NOMO-1 treated with dmso at 0.1 percent for 144 hours (cell line): ENCODE results near the gene ONECUT3.
"Not testable (repeated sequence)": the region's sequence is repeated elsewhere in the genome, so short reads cannot be mapped to it uniquely, and the experiment has no call there.

Experiments
- DNase-seq: peaks from one replicate; lab custom pipeline; 2025; ENCODE audit not compliant: unreplicated experiment; lab: John Stamatoyannopoulos, UW

Gene ONECUT3

DNA sequence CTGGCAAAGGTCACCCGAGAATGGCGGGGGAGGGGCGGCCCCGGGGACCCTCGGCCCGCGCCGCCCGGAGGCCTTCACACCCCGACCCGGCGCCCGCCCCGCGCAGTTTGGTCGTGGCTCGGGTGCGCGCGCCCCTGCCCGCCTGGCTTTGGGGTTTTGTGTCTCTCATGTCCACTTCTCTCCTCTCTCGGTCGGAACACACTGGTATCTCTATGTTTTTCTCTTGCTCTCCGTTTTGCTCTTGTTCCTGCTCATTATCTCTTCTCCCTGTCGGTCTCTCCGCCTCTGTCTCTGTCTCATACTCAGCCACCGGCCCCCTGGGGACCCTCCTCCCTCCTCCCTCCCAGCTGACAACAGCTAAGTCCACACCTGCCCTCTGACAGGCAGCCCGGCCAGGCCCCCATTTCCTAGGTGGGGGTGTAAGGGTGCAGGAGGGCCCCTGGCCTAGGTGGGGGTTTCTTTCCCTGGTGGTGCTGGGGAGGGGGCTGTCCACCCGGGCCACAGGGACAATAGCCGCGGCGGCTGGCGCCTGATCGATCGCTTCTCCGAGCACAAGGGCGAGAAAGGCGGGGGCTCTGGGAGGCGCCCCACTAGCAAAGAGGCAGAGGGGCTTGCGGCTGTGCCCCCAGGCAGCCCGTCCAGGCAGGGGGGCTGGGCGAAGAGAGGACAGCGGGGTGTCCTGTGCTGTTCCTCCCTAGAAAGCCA, 2.3 kb downstream of the ONECUT3 start:
- DNase-seq: no peak

DNA sequence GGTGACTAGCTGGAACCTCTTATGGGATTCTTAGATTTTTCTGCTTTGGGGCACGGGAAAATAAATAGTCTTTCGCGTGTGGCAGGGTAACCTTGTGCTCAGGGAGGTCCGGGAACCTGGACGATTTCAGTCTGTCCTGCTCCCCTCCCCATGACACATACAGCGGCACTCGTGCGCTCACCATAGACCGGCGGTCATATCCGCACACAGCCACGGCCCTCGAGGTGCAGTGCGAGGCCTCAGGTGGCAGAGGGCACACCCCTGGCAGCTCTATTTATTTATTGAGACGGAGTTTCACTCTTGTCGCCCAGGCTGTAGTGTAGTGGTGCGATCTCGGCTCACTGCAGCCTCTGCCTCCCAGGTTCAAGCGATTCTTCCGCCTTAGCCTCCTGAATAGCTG, 3.0 kb downstream of the ONECUT3 start:
- DNase-seq: no peak

DNA sequence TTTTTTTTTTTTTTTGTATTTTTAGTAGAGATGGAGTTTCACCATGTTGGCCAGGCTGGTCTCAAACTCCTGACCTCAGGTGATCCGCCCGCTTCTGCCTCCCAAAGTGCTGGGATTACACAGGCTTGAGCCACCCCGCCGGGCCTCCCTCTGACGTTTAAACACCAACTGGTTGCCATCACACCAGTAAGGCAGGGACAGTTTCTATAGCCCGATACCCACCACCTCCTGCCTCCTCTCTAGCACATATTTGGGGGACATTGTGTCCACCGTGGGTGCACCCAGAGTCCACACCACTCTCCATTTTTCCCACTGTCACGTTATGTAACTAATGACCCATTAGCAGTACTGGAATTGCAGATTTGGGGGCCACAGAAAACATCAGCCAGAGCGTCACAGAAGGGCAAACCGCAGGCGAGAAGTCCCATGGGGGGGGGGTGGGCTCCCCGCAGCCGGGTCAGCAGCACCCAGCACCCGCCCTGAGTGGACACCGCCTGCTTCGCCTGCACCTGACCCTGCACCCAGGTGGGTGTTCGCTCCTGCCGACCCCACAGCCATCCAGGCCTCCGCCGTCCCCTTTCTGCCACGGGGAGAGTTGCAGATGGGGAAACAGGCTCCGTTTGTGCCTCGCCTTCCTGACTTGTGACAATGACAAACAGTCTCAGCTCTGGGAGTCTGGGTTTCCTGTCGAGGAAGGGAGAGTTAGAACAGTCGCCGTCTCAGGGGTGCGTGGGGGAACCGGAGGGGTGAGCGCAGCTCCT, 3.6 kb downstream of the ONECUT3 start:
- DNase-seq: no peak

DNA sequence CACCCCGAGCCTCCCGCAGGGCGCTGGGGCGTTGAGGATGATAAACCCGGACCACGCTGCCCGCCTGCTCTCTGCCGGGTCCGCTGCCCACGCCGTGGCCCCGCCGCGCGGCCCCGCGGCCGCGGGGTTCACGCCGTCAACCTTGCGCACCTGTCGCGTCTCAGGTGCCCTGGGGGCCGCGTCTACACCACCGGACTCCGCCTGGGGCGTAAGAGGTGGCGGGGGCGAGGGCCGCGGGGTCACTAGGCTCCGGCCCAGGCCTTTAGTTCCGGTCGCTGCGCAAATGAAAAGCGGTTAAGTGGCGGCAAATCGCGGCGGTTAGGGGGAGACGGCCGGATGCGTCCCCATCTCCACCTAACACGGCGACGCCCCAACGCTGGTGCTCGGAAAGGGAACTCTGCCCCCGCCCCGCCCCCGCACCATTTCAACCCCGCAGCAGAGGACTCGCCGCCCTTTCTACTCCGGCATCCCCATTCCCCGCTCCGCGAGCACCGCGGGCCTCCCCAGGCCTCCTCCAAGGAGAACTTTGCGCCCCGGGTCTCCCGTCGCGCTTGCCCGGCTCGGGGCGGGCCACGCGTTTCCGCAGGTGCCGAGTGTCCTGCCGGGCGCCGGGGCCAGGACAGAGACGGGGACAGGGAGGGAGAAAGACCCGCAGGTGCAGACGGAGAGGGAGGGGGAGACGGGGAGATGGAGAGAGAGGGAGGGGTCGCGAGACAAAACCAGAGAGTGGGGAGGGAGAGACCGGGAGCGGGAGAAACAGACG, 4.3 kb downstream of the ONECUT3 start:
- no peak for DNase-seq

DNA sequence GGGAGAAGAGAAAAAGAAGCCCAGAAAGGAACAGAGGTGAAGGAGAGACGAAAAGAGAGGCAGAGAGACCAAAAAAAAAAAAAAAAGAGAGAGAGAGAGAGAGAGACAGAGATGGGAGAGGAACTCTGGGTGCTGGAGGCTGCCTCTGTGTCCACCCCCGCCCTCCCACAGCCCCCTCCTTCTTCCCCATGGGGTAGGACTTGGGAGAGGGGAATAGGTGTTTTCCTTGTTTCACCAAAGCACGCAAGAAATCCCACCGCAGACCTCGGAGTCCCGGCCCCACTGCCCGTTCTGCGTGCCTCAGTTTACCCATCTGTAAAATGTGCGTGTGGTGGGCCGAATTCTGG, 4.9 kb downstream of the ONECUT3 start:
- no peak for DNase-seq

DNA sequence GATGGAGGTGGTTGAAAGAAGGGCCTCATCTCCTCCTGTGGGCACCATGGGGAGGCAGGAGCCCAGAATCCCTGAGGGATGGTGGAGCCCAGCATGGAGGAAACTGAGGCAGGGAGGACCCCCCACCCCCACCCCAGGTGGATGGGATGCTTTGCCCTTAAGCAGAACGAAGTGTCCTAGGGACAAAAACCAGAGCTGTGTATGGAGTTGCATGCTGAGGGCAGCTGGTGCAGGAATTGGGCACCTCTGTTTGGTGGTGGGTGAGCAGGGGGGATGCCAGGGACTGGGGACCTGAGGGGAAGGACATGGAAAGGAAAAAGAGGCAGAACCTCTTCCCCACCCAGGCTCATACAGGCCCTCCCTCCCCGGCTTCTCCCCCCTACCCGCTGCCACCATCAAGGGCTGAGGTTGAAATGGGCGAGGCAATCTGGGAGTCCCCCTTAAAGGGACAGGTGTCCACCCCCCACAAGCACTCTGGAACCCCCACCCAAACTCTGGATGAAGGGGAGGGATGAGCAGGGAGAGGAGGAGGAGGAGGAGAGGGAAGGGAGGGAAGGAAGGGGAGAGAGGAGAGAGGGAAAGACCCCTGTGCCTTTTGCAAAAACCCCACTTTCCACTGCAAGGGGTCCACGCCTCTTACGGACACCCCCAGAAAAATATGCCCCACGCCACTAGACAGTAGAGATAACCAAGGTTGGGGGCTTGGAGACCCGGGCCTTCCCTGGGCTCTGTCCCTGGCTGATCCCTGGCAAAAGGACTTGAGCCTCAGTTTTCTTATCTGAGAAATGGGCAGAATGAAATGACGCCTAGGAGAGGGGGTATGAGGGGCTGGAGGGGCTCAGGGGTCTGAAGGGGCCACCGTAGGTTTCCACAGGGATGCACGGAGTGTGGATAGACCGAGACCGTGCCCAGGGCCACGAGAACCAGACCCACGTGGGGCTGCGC, 5.9 kb downstream of the ONECUT3 start:
- no peak for DNase-seq

DNA sequence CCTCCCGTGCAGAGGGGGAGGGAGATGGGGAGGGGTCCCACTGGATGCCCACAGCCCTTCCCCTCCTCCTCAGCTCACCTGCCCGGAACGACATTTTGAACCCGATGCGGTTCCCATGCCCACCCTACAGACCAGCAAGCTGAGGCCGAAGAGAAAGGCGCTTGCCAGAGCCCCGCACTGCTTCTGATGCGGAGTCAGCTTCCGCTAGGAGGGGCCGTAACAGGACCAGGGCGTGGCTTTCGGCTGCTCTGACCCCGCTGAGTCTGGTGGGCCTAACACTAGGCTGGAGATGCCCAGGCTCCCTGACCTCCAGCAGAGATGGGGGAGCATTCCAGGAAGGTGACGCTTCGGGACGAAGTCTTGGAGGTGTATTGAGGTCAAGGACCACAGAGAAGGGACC, 6.7 kb downstream of the ONECUT3 start:
- no peak for DNase-seq

DNA sequence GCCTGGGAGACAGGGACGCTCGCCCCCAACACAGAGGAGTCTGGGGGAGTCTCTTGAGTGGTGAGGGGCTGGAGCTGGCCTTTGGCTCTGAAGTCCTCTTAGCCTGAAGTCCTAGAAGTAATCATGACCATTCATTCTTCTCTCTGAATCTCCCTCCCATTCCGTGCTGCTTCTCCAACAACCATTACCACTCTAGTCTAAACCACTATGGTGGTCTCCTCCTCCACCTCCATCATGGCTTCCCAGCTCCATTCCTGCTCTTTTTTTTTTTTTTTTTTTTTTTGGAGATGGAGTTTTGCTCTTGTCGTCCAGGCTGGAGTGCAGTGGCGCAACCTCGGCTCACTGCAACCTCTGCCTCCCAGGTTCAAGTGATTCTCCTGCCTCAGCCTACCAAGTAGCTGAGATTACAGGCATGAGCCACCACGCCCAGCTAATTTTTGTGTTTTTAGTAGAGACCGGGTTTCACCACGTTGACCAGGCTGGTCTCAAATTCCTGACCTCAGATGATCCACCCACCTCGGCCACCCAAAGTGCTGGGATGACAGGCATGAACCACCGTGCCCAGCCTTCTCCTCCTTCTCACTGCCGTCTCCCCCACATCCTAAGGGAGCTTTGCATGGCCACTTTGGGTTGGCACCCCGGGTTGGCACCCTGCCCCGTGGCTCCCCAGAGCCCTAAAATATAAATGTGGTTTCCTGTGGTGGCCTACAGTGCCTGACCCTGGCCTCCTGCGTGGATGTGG, 7.7 kb downstream of the ONECUT3 start:
- DNase-seq: not testable (repeated sequence)

DNA sequence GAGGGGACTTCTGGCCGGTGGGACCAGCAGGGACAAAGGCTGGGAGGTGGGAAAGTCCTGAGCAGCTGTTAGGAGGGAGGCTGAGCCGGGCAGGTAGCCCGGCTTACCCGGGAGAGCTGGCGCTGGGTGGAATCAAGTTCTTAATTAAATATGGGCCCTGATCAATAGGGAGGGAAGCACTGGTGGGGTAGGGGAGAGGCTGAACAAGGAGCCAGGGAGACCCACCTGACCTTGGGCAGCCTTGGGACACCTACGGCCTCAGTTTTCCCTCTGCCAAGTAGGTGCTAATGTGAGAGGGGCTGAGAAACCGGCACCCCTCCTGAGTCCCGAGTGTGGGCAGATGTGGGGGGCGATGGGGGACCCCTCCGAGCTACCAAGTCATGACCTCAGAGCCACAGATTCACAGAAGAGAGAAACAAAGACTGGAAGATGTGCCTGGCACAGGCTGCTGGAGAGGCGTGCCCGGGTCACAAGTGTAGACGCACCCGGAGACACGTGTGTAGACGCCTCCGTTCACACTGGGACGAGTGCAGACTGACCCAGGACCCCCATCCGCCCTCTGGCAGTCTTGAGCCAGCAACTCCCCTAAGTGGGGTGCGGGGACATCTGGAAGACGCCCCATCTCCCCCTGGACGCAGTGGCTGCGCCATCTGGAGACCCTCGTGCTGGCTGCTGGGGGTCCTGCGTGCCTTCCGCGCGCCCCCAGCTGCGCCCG, 8.4 kb downstream of the ONECUT3 start:
- no peak for DNase-seq

DNA sequence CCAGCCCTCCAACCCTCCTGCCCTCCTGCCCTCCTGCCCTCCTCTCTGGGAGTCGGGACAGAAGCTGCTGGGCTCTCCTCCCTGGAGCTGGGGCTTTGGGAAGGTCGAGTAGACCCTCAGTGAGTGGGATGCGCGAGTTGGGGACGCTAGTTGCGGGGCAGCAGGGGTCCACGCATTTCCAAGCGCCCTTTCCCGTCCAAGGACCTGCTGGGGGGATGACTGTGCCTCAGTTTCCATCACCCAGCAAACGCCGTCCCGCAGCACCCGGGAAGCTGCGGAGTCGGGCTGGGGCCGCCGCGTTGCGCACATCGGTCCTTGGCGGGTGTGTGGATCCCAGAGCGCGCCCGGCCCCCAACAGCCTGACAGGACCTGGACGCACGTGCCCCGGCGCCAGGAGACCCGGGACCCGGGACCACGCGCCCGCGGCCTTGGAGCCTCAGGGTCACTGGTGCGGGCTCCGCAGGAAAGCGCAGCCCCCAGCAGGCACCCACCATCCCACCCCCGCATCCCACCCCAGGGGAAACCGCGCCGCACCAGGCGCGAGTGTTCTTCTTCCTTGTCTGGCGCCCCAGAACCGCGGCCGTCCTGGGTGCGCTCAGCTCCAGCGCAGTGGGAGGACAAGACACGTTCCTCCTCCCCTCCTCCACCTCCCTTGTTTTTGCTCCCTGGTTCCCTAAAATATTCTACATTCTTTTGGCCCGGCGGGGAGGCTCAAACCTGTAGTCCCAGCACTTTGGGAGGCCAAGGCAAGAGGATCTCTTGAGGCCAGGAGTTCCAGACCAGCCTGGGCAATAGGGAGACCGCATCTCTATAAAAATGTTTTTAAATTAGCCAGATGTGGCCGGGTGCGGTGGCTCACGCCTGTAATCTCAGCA, 9.2 kb downstream of the ONECUT3 start:
- no peak for DNase-seq

DNA sequence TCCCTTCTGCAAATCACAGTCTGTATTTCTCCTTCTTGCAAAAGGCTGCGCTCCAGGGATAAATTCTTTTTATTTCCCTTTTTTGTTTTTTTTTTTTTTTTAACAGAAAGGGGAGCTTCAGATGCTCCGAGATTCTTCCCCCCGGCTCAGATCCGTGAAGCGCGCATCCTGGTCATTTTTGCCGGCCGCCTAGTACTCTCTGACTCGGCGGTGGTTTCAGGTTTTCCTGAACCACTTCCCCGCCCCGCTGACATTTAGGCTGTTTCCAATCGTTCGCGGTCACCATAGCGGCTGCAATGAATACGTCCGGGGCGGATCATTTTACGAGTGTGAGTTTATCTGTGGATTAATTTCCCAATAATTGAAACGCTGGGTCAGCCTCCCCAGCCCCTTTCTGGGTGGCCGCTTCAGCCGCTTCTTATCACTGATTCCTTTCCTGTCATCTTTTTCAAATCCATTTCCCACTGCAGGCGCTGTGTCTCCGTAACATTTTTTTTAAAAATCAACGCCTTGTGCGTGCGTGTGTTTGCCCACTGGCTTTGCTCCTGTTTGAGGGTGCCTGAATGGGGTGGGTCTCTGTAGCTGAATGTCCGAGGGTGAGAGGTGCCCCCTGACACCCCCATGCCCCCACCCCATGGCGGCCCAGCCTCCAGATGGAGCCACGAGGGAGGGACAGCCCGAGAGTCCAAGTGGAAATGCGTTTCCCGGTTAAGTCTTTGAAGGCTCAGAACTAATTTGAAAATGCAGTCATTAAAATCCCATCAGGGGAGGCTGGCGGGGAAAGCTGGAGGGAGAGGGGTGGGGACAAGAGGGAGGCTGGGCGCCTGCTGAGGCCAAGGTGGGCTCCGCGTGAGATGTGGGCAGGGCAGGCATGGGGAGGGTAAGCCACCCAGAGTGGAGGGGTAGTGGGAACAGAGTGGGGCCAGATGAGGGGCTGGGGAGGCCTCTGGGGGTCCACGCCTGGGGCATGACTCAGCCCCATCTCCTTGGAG, 10.6 kb downstream of the ONECUT3 start:
- DNase-seq: no peak

DNA sequence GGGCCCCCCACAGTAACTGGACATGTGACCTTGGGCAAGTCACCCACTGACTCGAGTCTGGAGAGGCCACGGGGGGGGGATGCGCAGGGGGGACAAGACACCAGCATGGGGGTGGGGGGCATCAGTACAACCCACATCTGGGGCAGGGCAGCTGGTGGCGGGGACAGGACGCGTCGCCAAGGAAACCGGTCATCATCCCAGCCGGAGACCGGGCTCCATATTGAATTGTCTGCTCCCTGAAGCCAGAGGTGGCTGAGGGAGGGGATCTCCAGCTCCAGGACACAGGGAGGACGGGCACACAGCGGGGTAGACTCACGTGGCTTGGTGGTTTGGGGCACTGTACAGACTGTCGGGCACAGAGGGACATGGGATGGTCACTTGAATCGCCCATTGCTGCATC, 11.4 kb downstream of the ONECUT3 start:
- no peak for DNase-seq

DNA sequence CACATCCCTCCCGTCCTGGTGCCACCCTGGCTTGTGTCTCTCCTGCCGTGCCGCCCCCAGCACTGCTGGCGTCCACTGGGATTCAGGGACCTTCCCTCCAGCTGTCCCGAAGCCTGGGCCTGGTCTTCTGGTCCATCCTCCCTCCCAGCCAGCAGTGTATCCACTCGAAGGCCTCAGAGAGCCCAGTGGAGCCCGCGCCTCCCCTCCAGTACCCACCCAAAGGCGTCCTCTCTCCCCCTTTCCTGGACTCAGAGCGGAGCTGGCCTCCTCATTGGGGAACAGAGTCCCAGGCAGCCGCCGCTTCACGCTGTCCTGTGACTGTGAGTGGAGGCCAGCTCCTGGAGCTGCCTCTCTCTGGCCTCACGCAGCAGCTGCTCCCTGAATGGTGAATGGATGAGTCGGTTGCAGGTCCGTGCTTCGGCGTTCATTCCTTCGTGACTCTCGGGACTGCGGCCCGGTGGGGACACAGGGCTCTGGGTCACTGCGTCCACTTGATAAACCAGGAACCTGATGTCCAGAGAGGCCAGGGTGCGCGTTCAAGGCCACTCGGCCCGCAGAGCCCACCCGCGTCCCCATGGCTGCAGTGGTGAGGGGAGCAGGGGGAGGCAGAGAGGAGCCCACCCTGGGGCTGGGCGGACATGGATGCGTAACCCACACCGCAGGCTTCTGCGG, 12.1 kb downstream of the ONECUT3 start:
- no peak for DNase-seq

DNA sequence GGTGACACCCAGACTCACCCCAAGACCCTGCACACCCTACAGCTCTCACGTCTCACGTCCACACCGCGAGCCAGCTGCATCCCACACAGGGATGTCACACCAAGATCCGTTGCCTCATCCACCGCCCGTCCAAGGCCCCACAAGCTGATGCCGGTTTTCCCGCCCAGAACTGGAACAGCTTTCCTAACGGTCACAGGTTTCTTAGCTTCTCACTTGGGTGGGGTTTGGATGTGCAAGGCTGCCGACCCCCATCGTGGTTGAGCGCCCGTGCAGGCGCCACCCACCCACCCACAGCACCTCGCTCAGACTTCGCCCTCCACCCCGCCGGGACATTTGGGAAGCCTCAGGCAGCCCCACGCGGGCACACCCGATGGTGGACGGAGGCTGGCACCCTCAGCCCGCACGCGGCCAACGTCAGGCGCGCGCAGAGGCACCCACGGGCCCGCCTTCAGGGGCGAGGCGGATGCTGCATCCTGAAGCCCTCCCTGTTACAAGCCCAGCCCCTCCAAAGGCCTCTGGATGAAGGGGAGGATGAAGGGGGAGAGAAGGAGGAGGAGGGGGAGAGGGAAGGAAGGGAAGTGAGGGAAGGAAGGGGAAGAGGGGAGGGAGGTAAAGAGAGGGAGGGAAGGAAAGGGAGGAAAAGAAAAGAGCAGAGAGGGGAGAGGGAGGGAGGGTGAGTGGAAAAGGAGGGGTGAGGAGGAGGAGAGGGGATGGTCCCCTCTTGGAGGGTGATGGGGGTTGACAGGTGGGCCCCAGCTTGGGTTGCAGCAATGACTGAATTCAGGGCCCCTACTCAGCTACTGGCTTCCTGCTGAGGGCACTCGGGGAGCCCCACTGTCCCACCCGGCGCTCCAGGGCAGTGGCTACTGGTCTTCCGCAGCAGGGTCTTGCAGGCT, 12.8 kb downstream of the ONECUT3 start:
- no peak for DNase-seq

DNA sequence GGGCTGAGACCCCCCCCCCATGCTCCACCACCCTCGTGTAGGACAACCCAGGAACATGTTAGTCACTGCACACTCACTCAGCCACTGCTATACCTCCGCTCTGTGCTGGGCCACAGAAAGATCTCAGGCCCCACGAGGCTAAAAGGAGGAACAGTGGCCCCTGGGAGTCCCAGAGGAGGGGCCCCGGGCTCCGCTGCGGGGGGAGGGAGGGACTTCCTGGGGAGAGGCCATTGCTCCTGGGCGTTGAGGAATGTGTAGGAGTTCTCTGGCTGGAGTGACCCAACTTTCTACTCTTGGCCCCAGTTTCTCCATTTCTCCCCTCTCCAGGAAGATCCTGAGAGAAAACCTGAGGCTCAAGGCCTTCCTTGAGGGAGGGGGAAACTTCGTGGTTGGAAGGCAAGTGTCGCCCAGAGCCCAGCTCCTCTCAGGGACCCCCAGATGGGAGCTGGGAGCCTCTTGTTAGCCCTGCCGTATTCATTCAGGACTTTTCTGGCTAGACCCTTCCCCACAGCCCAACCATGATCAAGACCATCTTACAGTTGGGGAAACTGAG, 13.6 kb downstream of the ONECUT3 start:
- no peak for DNase-seq
